ENCODE results near the gene TJP2. TPM values are rescaled to one million over a fixed set of nuclear protein-coding genes. Genes with fewer than 3 reads are reported as not detected.

Gene TJP2
- total and polyA plus RNA-seq, 4 experiments from 2014 or later, result 2.4 to 10.3 (median 8.8) TPM

GRCh38 chr9:69136779-69137178 is 37.3 kb upstream of the TJP2 start:
- Histone ChIP-seq H3K4me3 (ENCODE audit: low read length in 2 of 2) (no peak overlapping the region), H3K9me3 (ENCODE audit: control insufficient read depth in 1 of 2, low read length in 2 of 2) (no peaks in the 10 kb centered on the region), H3K4me1 (ENCODE audit: insufficient read depth, low read length) (no peaks in the 10 kb centered on the region), H3K27ac (ENCODE audit: low read depth, low read length) (no peak overlapping the region), H3K36me3 (ENCODE audit: insufficient read depth, low read length) (no peaks in the 10 kb centered on the region), H3K27me3 (ENCODE audit: insufficient read depth, low read length) (no peaks in the 10 kb centered on the region)
- POLR2A ChIA-PET (ENCODE audit: partially characterized antibody), result no interaction called here
- Mint-ChIP-seq H3K27ac (no peak overlapping the region), H3K36me3 (peaks cover 0 to 13% of the 10 kb centered on the region in 2 donors), H3K9me3 (peaks cover 0 to 2% (median 0%) of the 10 kb centered on the region in 8 donors), H3K4me3 (no peak overlapping the region), H3K4me1 (no peaks in the 10 kb centered on the region), H3K27me3 (no peaks in the 10 kb centered on the region)
- CTCF ChIA-PET (ENCODE audit: partially characterized antibody), result interaction anchor here (0.7 to 0.9 kb wide), 2 partner anchors 21 to 1119 kb away, joined by 3 read pairs; no protein-coding TSS in a partner anchor
- intact Hi-C loops (cut with micrococcal nuclease), result no loop called here
- no peak for DNase-seq

- Histone ChIP-seq H3K36me3 (ENCODE audit: insufficient read depth, low read length) (no peaks in the 10 kb centered on the region), H3K9me3 (ENCODE audit: control insufficient read depth in 1 of 2, low read length in 2 of 2) (no peaks in the 10 kb centered on the region), H3K4me3 (ENCODE audit: low read length in 2 of 2) (no peak overlapping the region), H3K27ac (ENCODE audit: low read depth, low read length) (no peak overlapping the region), H3K4me1 (ENCODE audit: insufficient read depth, low read length) (no peaks in the 10 kb centered on the region), H3K27me3 (ENCODE audit: insufficient read depth, low read length) (no peaks in the 10 kb centered on the region)
- POLR2A ChIA-PET (ENCODE audit: partially characterized antibody), result no interaction called here
- no peak for DNase-seq
- no peaks in the 10 kb centered on the region for H3K4me1 Mint-ChIP-seq
- H3K9me3 Mint-ChIP-seq, result peaks cover 0 to 2% (median 0%) of the 10 kb centered on the region in 8 donors
- H3K4me3 Mint-ChIP-seq, result no peak overlapping the region
- intact Hi-C loops (cut with micrococcal nuclease), result no loop called here
- no peaks in the 10 kb centered on the region for H3K27me3 Mint-ChIP-seq
- CTCF ChIA-PET (ENCODE audit: partially characterized antibody), result interaction anchor here (0.7 kb wide), 1 partner anchor 1118 kb away, joined by 3 read pairs; no protein-coding TSS in a partner anchor
- peak overlapping the region in 1 of 7 donors; percentile 31 for H3K27ac Mint-ChIP-seq
- peaks cover 0 to 13% of the 10 kb centered on the region in 2 donors for H3K36me3 Mint-ChIP-seq
Observed at GRCh38 chr9:69137311-69137710, 36.8 kb upstream of the TJP2 start.

GRCh38 chr9:69139596-69139995 is 34.5 kb upstream of the TJP2 start:
- Mint-ChIP-seq H3K27ac (no peak overlapping the region), H3K27me3 (no peaks in the 10 kb centered on the region), H3K4me3 (no peak overlapping the region), H3K9me3 (no peaks in the 10 kb centered on the region), H3K36me3 (peaks cover 0 to 13% of the 10 kb centered on the region in 2 donors), H3K4me1 (no peaks in the 10 kb centered on the region)
- Histone ChIP-seq H3K4me3 (ENCODE audit: low read length in 2 of 2) (no peak overlapping the region), H3K9me3 (ENCODE audit: control insufficient read depth in 1 of 2, low read length in 2 of 2) (no peaks in the 10 kb centered on the region), H3K36me3 (ENCODE audit: insufficient read depth, low read length) (no peaks in the 10 kb centered on the region), H3K27me3 (ENCODE audit: insufficient read depth, low read length) (no peaks in the 10 kb centered on the region), H3K4me1 (ENCODE audit: insufficient read depth, low read length) (no peaks in the 10 kb centered on the region), H3K27ac (ENCODE audit: low read depth, low read length) (no peak overlapping the region)
- POLR2A ChIA-PET (ENCODE audit: partially characterized antibody), result no interaction called here
- intact Hi-C loops (cut with micrococcal nuclease), result no loop called here
- CTCF ChIA-PET (ENCODE audit: partially characterized antibody), result interaction anchor here (1.4 kb wide), 1 partner anchor 18 kb away, joined by 4 read pairs; no protein-coding TSS in a partner anchor
- no peak for DNase-seq

GRCh38 chr9:69140123-69140735 is 33.8 kb upstream of the TJP2 start:
- Histone ChIP-seq H3K4me3 (ENCODE audit: low read length in 2 of 2) (no peak overlapping the region), H3K9me3 (ENCODE audit: control insufficient read depth in 1 of 2, low read length in 2 of 2) (no peaks in the 10 kb centered on the region), H3K4me1 (ENCODE audit: insufficient read depth, low read length) (no peaks in the 10 kb centered on the region), H3K27me3 (ENCODE audit: insufficient read depth, low read length) (no peaks in the 10 kb centered on the region), H3K27ac (ENCODE audit: low read depth, low read length) (no peak overlapping the region), H3K36me3 (ENCODE audit: insufficient read depth, low read length) (no peaks in the 10 kb centered on the region)
- Mint-ChIP-seq H3K4me1 (no peaks in the 10 kb centered on the region), H3K4me3 (no peak overlapping the region), H3K27me3 (no peaks in the 10 kb centered on the region), H3K36me3 (peaks cover 0 to 13% of the 10 kb centered on the region in 2 donors), H3K9me3 (no peaks in the 10 kb centered on the region), H3K27ac (no peak overlapping the region)
- ChIA-PET POLR2A (ENCODE audit: partially characterized antibody) (no interaction called here), CTCF (ENCODE audit: partially characterized antibody) (interaction anchor here (1.4 kb wide), 1 partner anchor 18 kb away, joined by 4 read pairs; no protein-coding TSS in a partner anchor)
- no peak for DNase-seq
- intact Hi-C loops (cut with micrococcal nuclease), result no loop called here

GRCh38 chr9:69141851-69142250 is 32.2 kb upstream of the TJP2 start:
- H3K4me3 Mint-ChIP-seq, result no peak overlapping the region
- CTCF ChIA-PET (ENCODE audit: partially characterized antibody), result interaction anchor here (1.3 kb wide), 1 partner anchor 17 kb away, joined by 6 read pairs; no protein-coding TSS in a partner anchor
- H3K36me3 ChIP-seq (ENCODE audit: insufficient read depth, low read length), result no peaks in the 10 kb centered on the region
- H3K36me3 Mint-ChIP-seq, result peaks cover 0 to 13% of the 10 kb centered on the region in 2 donors
- H3K27ac ChIP-seq (ENCODE audit: low read depth, low read length), result no peak overlapping the region
- H3K4me3 ChIP-seq (ENCODE audit: low read length in 2 of 2), result no peak overlapping the region
- intact Hi-C loops (cut with micrococcal nuclease), result no loop called here
- H3K9me3 Mint-ChIP-seq, result no peaks in the 10 kb centered on the region
- no peaks in the 10 kb centered on the region for H3K4me1 ChIP-seq (ENCODE audit: insufficient read depth, low read length)
- POLR2A ChIA-PET (ENCODE audit: partially characterized antibody), result no interaction called here
- no peaks in the 10 kb centered on the region for H3K27me3 ChIP-seq (ENCODE audit: insufficient read depth, low read length)
- DNase-seq, result no peak
- no peak overlapping the region for H3K27ac Mint-ChIP-seq
- no peaks in the 10 kb centered on the region for H3K9me3 ChIP-seq (ENCODE audit: control insufficient read depth in 1 of 2, low read length in 2 of 2)
- no peaks in the 10 kb centered on the region for H3K4me1 Mint-ChIP-seq
- no peaks in the 10 kb centered on the region for H3K27me3 Mint-ChIP-seq

- no peak for DNase-seq
- no peaks in the 10 kb centered on the region for H3K4me1 ChIP-seq (ENCODE audit: insufficient read depth, low read length)
- Mint-ChIP-seq H3K4me3 (no peak overlapping the region), H3K27me3 (no peaks in the 10 kb centered on the region), H3K4me1 (no peaks in the 10 kb centered on the region), H3K9me3 (no peaks in the 10 kb centered on the region), H3K36me3 (peaks cover 0 to 5% of the 10 kb centered on the region in 2 donors), H3K27ac (no peak overlapping the region)
- no peaks in the 10 kb centered on the region for H3K9me3 ChIP-seq (ENCODE audit: control insufficient read depth in 1 of 2, low read length in 2 of 2)
- H3K27ac ChIP-seq (ENCODE audit: low read depth, low read length), result no peak overlapping the region
- CTCF ChIA-PET (ENCODE audit: partially characterized antibody), result interaction anchor here (1.3 to 1.4 kb wide), 2 partner anchors 15 to 47 kb away, joined by 3 to 6 read pairs; no protein-coding TSS in a partner anchor
- intact Hi-C loops (cut with micrococcal nuclease), result no loop called here
- H3K27me3 ChIP-seq (ENCODE audit: insufficient read depth, low read length), result no peaks in the 10 kb centered on the region
- no peaks in the 10 kb centered on the region for H3K36me3 ChIP-seq (ENCODE audit: insufficient read depth, low read length)
- no peak overlapping the region for H3K4me3 ChIP-seq (ENCODE audit: low read length in 2 of 2)
- POLR2A ChIA-PET (ENCODE audit: partially characterized antibody), result no interaction called here
Observed at GRCh38 chr9:69143291-69143690, 30.8 kb upstream of the TJP2 start.

GRCh38 chr9:69145144-69145715 is 28.8 kb upstream of the TJP2 start:
- no peaks in the 10 kb centered on the region for H3K27me3 ChIP-seq (ENCODE audit: insufficient read depth, low read length)
- Mint-ChIP-seq H3K36me3 (no peaks in the 10 kb centered on the region), H3K4me1 (no peaks in the 10 kb centered on the region), H3K4me3 (no peak overlapping the region), H3K27ac (no peak overlapping the region), H3K9me3 (no peaks in the 10 kb centered on the region), H3K27me3 (no peaks in the 10 kb centered on the region)
- H3K4me1 ChIP-seq (ENCODE audit: insufficient read depth, low read length), result no peaks in the 10 kb centered on the region
- H3K27ac ChIP-seq (ENCODE audit: low read depth, low read length), result no peak overlapping the region
- no peaks in the 10 kb centered on the region for H3K9me3 ChIP-seq (ENCODE audit: control insufficient read depth in 1 of 2, low read length in 2 of 2)
- ChIA-PET POLR2A (ENCODE audit: partially characterized antibody) (no interaction called here), CTCF (ENCODE audit: partially characterized antibody) (interaction anchor here (1.1 kb wide), 1 partner anchor 10 kb away, joined by 3 read pairs; no protein-coding TSS in a partner anchor)
- intact Hi-C loops (cut with micrococcal nuclease), result no loop called here
- DNase-seq, result no peak
- H3K4me3 ChIP-seq (ENCODE audit: low read length in 2 of 2), result no peak overlapping the region
- no peaks in the 10 kb centered on the region for H3K36me3 ChIP-seq (ENCODE audit: insufficient read depth, low read length)

Measured in CD4-positive, alpha-beta memory T cell (primary cell).